ENCODE measurements around the gene YPEL1.

- TF ChIP-seq CTCF (IDR thresholded peaks at IDR 0.05) (no peak), POLR2A (IDR thresholded peaks at IDR 0.05) (no peak)
Observed at GRCh38 chr22:21768435-21768834, 32.8 kb upstream of the YPEL1 start.

All from uterus (tissue), 2 donors.